K562 (cell line): ENCODE measurements around the gene ANKFN1. TPM values are rescaled to one million over a fixed set of nuclear protein-coding genes. Genes with fewer than 3 reads are reported as not detected.

Source experiments
- ATAC-seq: fragments of 200-7000 bp; cut with Tn5 transposase; 3 replicates; pipeline ENCODE4 v1.9.1; 2020; ENCODE audit warnings: moderate library complexity
- BruUV-seq: library from RNA; stranded (reverse); fragments of 400-500 nt; replicated peaks from 2 replicates; lab custom pipeline; 2021; lab: Mats Ljungman, UMichigan
- CTCF ChIA-PET: fragments of 300-600 bp; formaldehyde crosslinking; extraction: SDS; loops from one replicate; lab custom pipeline; 2021; ENCODE audit warnings: low intra/inter-chr PET ratio; lab: Yijun Ruan, JAX
- POLR2A ChIA-PET: fragments of 300-600, 350-650 bp; sonication (Branson Sonifier 250); formaldehyde crosslinking; extraction: SDS; loops from one replicate; lab custom pipeline; 2021; ENCODE audit warnings: antibody characterized with exemption, inconsistent platforms; lab: Yijun Ruan, JAX
- DNase-seq, 4 experiments: peaks; one replicate each; pipeline versions ENCODE4 v3.0.0 to v3.0.0-alpha.2; 2011 to 2018; ENCODE audit warnings: low spot score in 3 of 4, mixed read lengths in 3 of 4; ENCODE audit errors: extremely low read depth in 1 of 4
- FAIRE-seq: peaks from 2 replicates; lab custom pipeline; 2011; peaks lifted over from hg19 to GRCh38; lab: Jason Lieb, UNC
- H2AFZ ChIP-seq: 2 replicates; pipeline ENCODE4 v1.6.0; 2011; ENCODE audit warnings: low read depth, low read length, control low read depth, inconsistent platforms
- H3K27ac ChIP-seq: fragments of 200-600 bp; 3 replicates; pipeline ENCODE4 v1.8.0; 2011; ENCODE audit warnings: low read depth, mild to moderate bottlenecking, control low read depth, inconsistent platforms, low read length, moderate library complexity, mixed read lengths; ENCODE audit errors: extremely low read depth
- H3K27me3 ChIP-seq, 2 experiments: fragments of 300-600 bp in 1 of 2; 2 replicates in 1 of 2; 3 replicates in 1 of 2; pipeline versions ENCODE4 v1.6.0 to v1.8.0; 2011; ENCODE audit warnings: inconsistent platforms in 2 of 2, low read length in 2 of 2, mild to moderate bottlenecking in 1 of 2, mixed read lengths in 1 of 2, moderate library complexity in 1 of 2; ENCODE audit not compliant: control insufficient read depth in 2 of 2, insufficient read depth in 2 of 2
- H3K36me3 ChIP-seq: fragments of 300-600 bp; 3 replicates; pipeline ENCODE4 v1.8.0; 2011; ENCODE audit warnings: mild to moderate bottlenecking, low read length, inconsistent platforms; ENCODE audit not compliant: control insufficient read depth, insufficient read depth
- H3K4me1 ChIP-seq, 2 experiments: fragments of 200-600 bp in 1 of 2; replicated peaks in 1 of 2; 2 replicates in 1 of 2; 3 replicates in 1 of 2; pipeline versions ENCODE4 v1.5.1 to v1.8.0; 2011; ENCODE audit warnings: inconsistent platforms in 2 of 2, low read length in 2 of 2, mild to moderate bottlenecking in 1 of 2, mixed read lengths in 1 of 2, moderate library complexity in 1 of 2; ENCODE audit not compliant: control insufficient read depth in 2 of 2, insufficient read depth in 2 of 2
- H3K4me2 ChIP-seq: 2 replicates; pipeline ENCODE4 v1.6.1; 2011; ENCODE audit warnings: low read length, control low read depth, inconsistent platforms, mixed read lengths; ENCODE audit not compliant: insufficient read depth
- H3K4me3 ChIP-seq: fragments of 200-600 bp; sonication (generic), shearing (Covaris generic); 2 replicates; pipeline ENCODE4 v1.5.1; 2016; ENCODE audit warnings: control low read depth, inconsistent platforms
- H3K79me2 ChIP-seq: fragments of 200-600 bp; 3 replicates; pipeline ENCODE4 v1.8.0; 2011; ENCODE audit warnings: low read length, inconsistent platforms; ENCODE audit not compliant: control insufficient read depth, insufficient read depth
- H3K9ac ChIP-seq, 2 experiments: 2 replicates each; pipeline versions ENCODE4 v1.6.0 to v1.6.1; 2011; ENCODE audit warnings: low read depth in 2 of 2, low read length in 2 of 2, control low read depth in 1 of 2, inconsistent platforms in 1 of 2, mild to moderate bottlenecking in 1 of 2, mixed read lengths in 1 of 2; ENCODE audit not compliant: insufficient read depth in 1 of 2
- H3K9me1 ChIP-seq: one replicate; pipeline ENCODE4 v1.6.0; 2011; ENCODE audit warnings: inconsistent platforms, mild to moderate bottlenecking, low read length, moderate library complexity; ENCODE audit not compliant: control insufficient read depth, insufficient read depth
- H3K9me3 ChIP-seq: replicated peaks from 2 replicates; pipeline ENCODE4 v1.5.1; 2011; ENCODE audit warnings: low read depth, low read length, inconsistent platforms; ENCODE audit not compliant: control insufficient read depth, insufficient read depth
- H4K20me1 ChIP-seq: replicated peaks from 2 replicates; pipeline ENCODE4 v1.6.1; 2011; ENCODE audit warnings: low read length, inconsistent platforms, mixed read lengths; ENCODE audit not compliant: control insufficient read depth, insufficient read depth
- POLR2B ChIP-seq: fragments of 450-650 bp; IDR thresholded peaks from 2 replicates; pipeline ENCODE4 v1.6.1; 2018; ENCODE audit warnings: low read depth; ENCODE audit not compliant: partially characterized antibody
- RAD51 ChIP-seq: fragments of 450-650 bp; IDR thresholded peaks from 2 replicates; pipeline ENCODE4 v1.7.1; 2016; ENCODE audit warnings: low read depth, mild to moderate bottlenecking, borderline replicate concordance
- SMARCA4 ChIP-seq: fragments of 450-650 bp; IDR thresholded peaks from 2 replicates; pipeline ENCODE4 v1.6.1; 2016
- ZNF263 ChIP-seq: sonication (generic); formaldehyde crosslinking; IDR thresholded peaks from 2 replicates; pipeline ENCODE4 v1.8.0; 2022; ENCODE audit warnings: mild to moderate bottlenecking, missing genetic modification reagents, borderline replicate concordance
- ZNF316 ChIP-seq: fragments of 450-650 bp; IDR thresholded peaks from 2 replicates; pipeline ENCODE4 v1.6.1; 2016
- ZNF589 ChIP-seq: fragments of 200-800 bp; sonication (Bioruptor generic); IDR thresholded peaks from 2 replicates; pipeline ENCODE4 v1.6.1; 2016; ENCODE audit warnings: low read depth, missing genetic modification characterization, missing compliant biosample characterization
- ZNF76 ChIP-seq: fragments of 250-450 bp; sonication (Bioruptor Pico); IDR thresholded peaks from 2 replicates; pipeline ENCODE4 v1.4.0; 2020; ENCODE audit warnings: mild to moderate bottlenecking, moderate library complexity, borderline replicate concordance
- WGBS: fragments of 100-300 bp; shearing (Covaris generic); methylation state at CpG from one replicate; pipeline ENCODE4 v1.1.6; 2016; ENCODE audit warnings: low coverage, mixed read lengths; ENCODE audit not compliant: insufficient coverage; ENCODE audit errors: missing lambda C conversion rate; 5-methylcytosine and 5-hydroxymethylcytosine counted together
- in situ Hi-C: fragments of 300-500 bp; cut with MboI; formaldehyde crosslinking; loops from 4 replicates; pipeline ENCODE4 v1.15.0; 2018; ENCODE audit warnings: inconsistent platforms, mixed read lengths
- intact Hi-C: fragments of 100-400 bp; cut with micrococcal nuclease; formaldehyde crosslinking; loops from 2 replicates; pipeline ENCODE4 v1.14.2; 2022
- polyA plus RNA-seq, 8 experiments: library from polyadenylated mRNA; depleted of rRNA in 4 of 8; stranded (reverse) in 5 of 8; unstranded in 3 of 8; fragments of >200 nt; fragmentation: Nextera tagmentation in 2 of 8; fragmentation: Illumina TruSeq in 1 of 8; extraction: Ambion mirVana in 2 of 8; extraction: Trizol in 1 of 8; gene quantifications; 2 replicates each; pipeline versions ENCODE4 v1.2.1 to v1.2.3, GENCODE V29; 2011 to 2014; ENCODE audit warnings: inconsistent platforms in 1 of 8, missing spikeins in 1 of 8
- total RNA-seq, 7 experiments: library from RNA; depleted of rRNA in 6 of 7; stranded (reverse); fragments of >200 nt in 6 of 7; fragmentation: Illumina TruSeq in 2 of 7; extraction: Trizol in 2 of 7; gene quantifications; 2 replicates each; pipeline versions ENCODE4 v1.2.1 to v1.2.3, GENCODE V29; 2011 to 2021; ENCODE audit warnings: low replicate concordance in 1 of 7
- TF ChIP-seq, protein P1 (sequence below): fragments of 450-650 bp; IDR thresholded peaks from 2 replicates; pipeline ENCODE4 v1.6.1; 2016; ENCODE audit warnings: mild to moderate bottlenecking
- TF ChIP-seq, protein P2 (sequence below): fragments of 250-450 bp; sonication (Bioruptor Pico); IDR thresholded peaks from 2 replicates; pipeline ENCODE4 v1.5.0; 2021; ENCODE audit warnings: mild to moderate bottlenecking, borderline replicate concordance
- TF ChIP-seq, protein P3 (sequence below): fragments of 200-800 bp; sonication (Bioruptor generic); IDR thresholded peaks from 2 replicates; pipeline ENCODE4 v1.6.1; 2017; ENCODE audit warnings: missing genetic modification characterization, missing compliant biosample characterization

Gene ANKFN1
- total and polyA plus RNA-seq, 9 of the 15 experiments (the other 6 are each of a cell fraction or from before 2014, with no cell fraction given), result 0.04 to 0.39 (median 0.15) TPM; not detected in 1

DNA sequence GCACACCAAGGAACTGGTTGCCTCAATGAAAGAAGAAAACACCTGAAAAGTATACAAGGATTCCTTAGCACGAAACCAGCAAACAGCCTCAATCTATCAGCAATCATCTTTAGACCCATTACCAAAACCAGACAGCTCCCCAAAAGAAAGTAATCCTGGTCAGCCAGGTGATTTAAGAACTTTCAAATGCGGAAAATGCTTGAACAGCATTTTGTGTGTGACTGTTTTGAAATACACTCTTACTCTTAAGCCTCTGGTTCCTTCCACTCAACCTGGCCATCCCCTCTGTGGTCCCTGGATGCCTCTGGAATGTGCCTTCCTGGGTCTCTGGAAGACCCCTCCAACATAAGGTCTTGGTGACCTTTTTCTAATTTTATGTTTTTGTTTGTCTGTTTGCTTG lies 369.8 kb downstream of the ANKFN1 start:
- in situ Hi-C loops, result no loop called here
- no peaks in the 10 kb centered on the region for H3K9me3 ChIP-seq
- H3K4me3 ChIP-seq, result no peak overlapping the region
- ATAC-seq (no peak), DNase-seq (no peak), FAIRE-seq (no peak)
- 3% methylated on average over 2 of the region's 2 CpGs for WGBS
- ChIA-PET POLR2A (no interaction called here), CTCF (no interaction called here)
- no peak overlapping the region for H3K9ac ChIP-seq
- H2AFZ ChIP-seq, result no peak overlapping the region
- H3K79me2 ChIP-seq, result no peaks in the 10 kb centered on the region
- H3K36me3 ChIP-seq, result no peaks in the 10 kb centered on the region
- intact Hi-C loops, result no loop called here
- no peaks in the 10 kb centered on the region for H3K27me3 ChIP-seq
- H3K27ac ChIP-seq, result no peak overlapping the region
- no peaks in the 10 kb centered on the region for H3K9me1 ChIP-seq
- H3K4me2 ChIP-seq, result no peak overlapping the region
- no TSS peak for BruUV-seq
- no peaks in the 10 kb centered on the region for H4K20me1 ChIP-seq
- no peak for TF ChIP-seq SMARCA4
- peak; percentile 48; the same call in 1 of the 2 replicates for TF ChIP-seq ZNF316
- TF ChIP-seq, all 486 proteins: peak for 1
- H3K4me1 ChIP-seq, result no peaks in the 10 kb centered on the region

DNA sequence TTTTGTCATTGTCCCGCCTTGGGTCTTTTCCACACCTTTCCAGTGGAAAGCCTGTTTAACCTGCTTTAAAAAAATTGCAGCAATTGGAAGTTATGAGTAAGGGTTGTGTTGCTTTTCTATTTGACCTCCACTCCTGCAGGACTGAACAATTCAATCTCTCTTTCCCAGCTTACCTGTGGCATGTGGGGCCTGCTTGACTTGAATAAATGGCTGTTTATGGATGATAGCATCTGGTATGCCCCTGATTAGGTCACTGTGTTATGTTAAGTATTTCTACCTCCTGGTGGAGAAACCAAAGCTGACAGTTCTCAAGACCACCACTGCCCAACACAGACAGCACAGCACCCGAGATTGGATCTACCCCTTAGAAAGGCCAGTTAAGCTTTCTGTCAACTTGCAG lies 375.4 kb downstream of the ANKFN1 start:
- no peak overlapping the region for H3K4me2 ChIP-seq
- WGBS, result 0% methylated on average over 2 of the region's 2 CpGs
- ATAC-seq (no peak), DNase-seq (no peak), FAIRE-seq (no peak)
- no TSS peak for BruUV-seq
- no peaks in the 10 kb centered on the region for H3K79me2 ChIP-seq
- no peaks in the 10 kb centered on the region for H3K4me1 ChIP-seq
- no peaks in the 10 kb centered on the region for H3K9me3 ChIP-seq
- H3K27ac ChIP-seq, result no peak overlapping the region
- H3K27me3 ChIP-seq, result no peaks in the 10 kb centered on the region
- H3K9ac ChIP-seq, result no peak overlapping the region
- no peak overlapping the region for H3K4me3 ChIP-seq
- in situ Hi-C loops (no loop called here), intact Hi-C loops (no loop called here)
- H3K9me1 ChIP-seq, result no peaks in the 10 kb centered on the region
- POLR2A ChIA-PET, result interaction anchor here (0.7 kb wide), 1 partner anchor 1428 kb away, joined by 3 read pairs; no protein-coding TSS in a partner anchor
- CTCF ChIA-PET, result no interaction called here
- no peaks in the 10 kb centered on the region for H3K36me3 ChIP-seq
- no peak overlapping the region for H2AFZ ChIP-seq
- no peaks in the 10 kb centered on the region for H4K20me1 ChIP-seq
- TF ChIP-seq, protein P1, sequence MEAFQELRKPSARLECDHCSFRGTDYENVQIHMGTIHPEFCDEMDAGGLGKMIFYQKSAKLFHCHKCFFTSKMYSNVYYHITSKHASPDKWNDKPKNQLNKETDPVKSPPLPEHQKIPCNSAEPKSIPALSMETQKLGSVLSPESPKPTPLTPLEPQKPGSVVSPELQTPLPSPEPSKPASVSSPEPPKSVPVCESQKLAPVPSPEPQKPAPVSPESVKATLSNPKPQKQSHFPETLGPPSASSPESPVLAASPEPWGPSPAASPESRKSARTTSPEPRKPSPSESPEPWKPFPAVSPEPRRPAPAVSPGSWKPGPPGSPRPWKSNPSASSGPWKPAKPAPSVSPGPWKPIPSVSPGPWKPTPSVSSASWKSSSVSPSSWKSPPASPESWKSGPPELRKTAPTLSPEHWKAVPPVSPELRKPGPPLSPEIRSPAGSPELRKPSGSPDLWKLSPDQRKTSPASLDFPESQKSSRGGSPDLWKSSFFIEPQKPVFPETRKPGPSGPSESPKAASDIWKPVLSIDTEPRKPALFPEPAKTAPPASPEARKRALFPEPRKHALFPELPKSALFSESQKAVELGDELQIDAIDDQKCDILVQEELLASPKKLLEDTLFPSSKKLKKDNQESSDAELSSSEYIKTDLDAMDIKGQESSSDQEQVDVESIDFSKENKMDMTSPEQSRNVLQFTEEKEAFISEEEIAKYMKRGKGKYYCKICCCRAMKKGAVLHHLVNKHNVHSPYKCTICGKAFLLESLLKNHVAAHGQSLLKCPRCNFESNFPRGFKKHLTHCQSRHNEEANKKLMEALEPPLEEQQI, result no peak
- no peak for TF ChIP-seq ZNF589 (CRISPR knock-in tag)
- TF ChIP-seq ZNF76 (CRISPR knock-in tag), result no peak
- no peak for TF ChIP-seq POLR2B
- no peak for TF ChIP-seq ZNF263 (CRISPR knock-in tag)
- no peak for TF ChIP-seq RAD51
- TF ChIP-seq, protein P2, sequence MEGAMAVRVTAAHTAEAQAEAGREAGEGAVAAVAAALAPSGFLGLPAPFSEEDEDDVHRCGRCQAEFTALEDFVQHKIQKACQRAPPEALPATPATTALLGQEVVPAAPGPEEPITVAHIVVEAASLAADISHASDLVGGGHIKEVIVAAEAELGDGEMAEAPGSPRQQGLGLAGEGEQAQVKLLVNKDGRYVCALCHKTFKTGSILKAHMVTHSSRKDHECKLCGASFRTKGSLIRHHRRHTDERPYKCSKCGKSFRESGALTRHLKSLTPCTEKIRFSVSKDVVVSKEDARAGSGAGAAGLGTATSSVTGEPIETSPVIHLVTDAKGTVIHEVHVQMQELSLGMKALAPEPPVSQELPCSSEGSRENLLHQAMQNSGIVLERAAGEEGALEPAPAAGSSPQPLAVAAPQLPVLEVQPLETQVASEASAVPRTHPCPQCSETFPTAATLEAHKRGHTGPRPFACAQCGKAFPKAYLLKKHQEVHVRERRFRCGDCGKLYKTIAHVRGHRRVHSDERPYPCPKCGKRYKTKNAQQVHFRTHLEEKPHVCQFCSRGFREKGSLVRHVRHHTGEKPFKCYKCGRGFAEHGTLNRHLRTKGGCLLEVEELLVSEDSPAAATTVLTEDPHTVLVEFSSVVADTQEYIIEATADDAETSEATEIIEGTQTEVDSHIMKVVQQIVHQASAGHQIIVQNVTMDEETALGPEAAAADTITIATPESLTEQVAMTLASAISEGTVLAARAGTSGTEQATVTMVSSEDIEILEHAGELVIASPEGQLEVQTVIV (CRISPR knock-in tag), result no peak
- TF ChIP-seq, protein P3, sequence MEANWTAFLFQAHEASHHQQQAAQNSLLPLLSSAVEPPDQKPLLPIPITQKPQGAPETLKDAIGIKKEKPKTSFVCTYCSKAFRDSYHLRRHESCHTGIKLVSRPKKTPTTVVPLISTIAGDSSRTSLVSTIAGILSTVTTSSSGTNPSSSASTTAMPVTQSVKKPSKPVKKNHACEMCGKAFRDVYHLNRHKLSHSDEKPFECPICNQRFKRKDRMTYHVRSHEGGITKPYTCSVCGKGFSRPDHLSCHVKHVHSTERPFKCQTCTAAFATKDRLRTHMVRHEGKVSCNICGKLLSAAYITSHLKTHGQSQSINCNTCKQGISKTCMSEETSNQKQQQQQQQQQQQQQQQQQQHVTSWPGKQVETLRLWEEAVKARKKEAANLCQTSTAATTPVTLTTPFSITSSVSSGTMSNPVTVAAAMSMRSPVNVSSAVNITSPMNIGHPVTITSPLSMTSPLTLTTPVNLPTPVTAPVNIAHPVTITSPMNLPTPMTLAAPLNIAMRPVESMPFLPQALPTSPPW, result no peak
